IPS DF 6.9 (cell line): ENCODE results near the gene TMA7.
A peak's percentile ranks its signal among the peaks of the same experiment; 100 is the strongest.
"Not testable (repeated sequence)": the region's sequence is repeated elsewhere in the genome, so short reads cannot be mapped to it uniquely, and the experiment has no call there.

ENCODE experiments used
- DNase-seq: peaks from one replicate; pipeline ENCODE4 v3.0.0-alpha.2; 2013; ENCODE audit warnings: low read depth, low spot score
- H3K27ac ChIP-seq: one replicate; pipeline ENCODE4 v1.5.1; 2013; ENCODE audit warnings: low read length, control low read depth
- H3K27me3 ChIP-seq: 2 replicates; pipeline ENCODE4 v1.6.1; 2013; ENCODE audit warnings: mild to moderate bottlenecking, low read length; ENCODE audit not compliant: control insufficient read depth, insufficient read depth
- H3K36me3 ChIP-seq: 2 replicates; pipeline ENCODE4 v1.6.1; 2013; ENCODE audit warnings: low read length; ENCODE audit not compliant: control insufficient read depth, insufficient read depth
- H3K4me1 ChIP-seq: 2 replicates; pipeline ENCODE4 v1.6.1; 2013; ENCODE audit warnings: low read length; ENCODE audit not compliant: control insufficient read depth, insufficient read depth
- H3K4me3 ChIP-seq: 2 replicates; pipeline ENCODE4 v1.5.1; 2013; ENCODE audit warnings: mild to moderate bottlenecking, low read length
- H3K9me3 ChIP-seq: 2 replicates; pipeline ENCODE4 v1.6.1; 2013; ENCODE audit warnings: low read length, inconsistent platforms; ENCODE audit not compliant: control insufficient read depth, insufficient read depth
- WGBS: extraction: QIAGEN DNeasy Blood & Tissue Kit; methylation state at CpG from one replicate; pipeline ENCODE4 v1.1.7; 2013; ENCODE audit warnings: mixed read lengths, missing lambda C conversion rate; ENCODE audit not compliant: insufficient read length, insufficient coverage; 5-methylcytosine and 5-hydroxymethylcytosine counted together

The TMA7 gene

GRCh38 chr3:48460517-48460902 is 20.5 kb downstream of the TMA7 start:
- peaks cover 28% of the 10 kb centered on the region for H3K36me3 ChIP-seq
- H3K9me3 ChIP-seq: no peaks in the 10 kb centered on the region
- H3K4me3 ChIP-seq: no peak overlapping the region
- no peak for DNase-seq
- H3K27ac ChIP-seq: no peak overlapping the region
- no peaks in the 10 kb centered on the region for H3K27me3 ChIP-seq
- no peaks in the 10 kb centered on the region; the same call in 1 of the 2 replicates for H3K4me1 ChIP-seq
- no CpG with 5 or more reads among the region's 3 CpGs for WGBS

DNA sequence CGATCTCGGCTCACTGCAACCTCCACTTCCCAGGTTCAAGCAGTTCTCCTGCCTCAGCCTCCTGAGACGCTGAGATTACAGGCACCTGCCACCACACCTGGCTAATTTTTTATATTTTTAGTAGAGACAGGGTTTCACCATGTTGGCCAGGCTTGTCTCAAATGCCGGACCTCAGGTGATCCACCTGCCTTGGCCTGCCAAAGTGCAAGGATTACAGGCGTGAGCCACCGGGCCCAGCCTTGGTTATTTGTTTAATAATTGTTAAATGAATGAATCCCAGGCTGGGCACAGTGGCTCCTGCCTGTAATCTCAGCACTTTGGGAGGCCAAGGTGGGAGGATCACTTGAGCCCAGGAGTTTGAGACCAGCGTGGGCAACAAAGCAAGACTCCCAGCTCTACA is 21.7 kb downstream of the TMA7 start:
- not testable (repeated sequence) for H3K4me1 ChIP-seq, H3K4me3 ChIP-seq, DNase-seq, H3K9me3 ChIP-seq, H3K27me3 ChIP-seq, H3K27ac ChIP-seq
- WGBS: no CpG with 5 or more reads among the region's 7 CpGs
- H3K36me3 ChIP-seq: peaks cover 31% of the 10 kb centered on the region

DNA sequence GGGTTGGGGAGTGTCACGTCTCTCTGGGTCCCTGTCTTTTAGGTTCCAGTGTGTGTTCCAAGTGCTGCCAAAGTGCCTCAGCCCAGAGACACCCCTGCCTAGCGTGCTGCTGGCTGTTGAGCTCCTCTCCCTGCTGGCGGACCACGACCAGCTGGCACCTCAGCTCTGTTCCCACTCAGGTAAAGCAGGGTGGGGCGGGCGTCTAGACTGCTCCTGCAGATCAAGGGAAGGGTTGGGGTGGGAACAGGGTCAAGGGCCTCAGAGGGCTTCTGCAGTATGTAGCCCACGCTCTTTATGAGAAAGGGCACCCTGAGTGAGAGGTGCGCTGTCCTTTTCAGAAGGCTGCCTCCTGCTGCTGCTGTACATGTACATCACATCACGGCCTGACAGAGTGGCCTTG is 23.6 kb downstream of the TMA7 start:
- H3K36me3 ChIP-seq: peaks cover 41% of the 10 kb centered on the region
- H3K4me1 ChIP-seq: peaks cover 7% of the 10 kb centered on the region
- no peak overlapping the region for H3K4me3 ChIP-seq
- no peaks in the 10 kb centered on the region for H3K9me3 ChIP-seq
- WGBS: no CpG with 5 or more reads among the region's 9 CpGs
- no peak overlapping the region for H3K27ac ChIP-seq
- no peak for DNase-seq
- H3K27me3 ChIP-seq: no peaks in the 10 kb centered on the region

DNA sequence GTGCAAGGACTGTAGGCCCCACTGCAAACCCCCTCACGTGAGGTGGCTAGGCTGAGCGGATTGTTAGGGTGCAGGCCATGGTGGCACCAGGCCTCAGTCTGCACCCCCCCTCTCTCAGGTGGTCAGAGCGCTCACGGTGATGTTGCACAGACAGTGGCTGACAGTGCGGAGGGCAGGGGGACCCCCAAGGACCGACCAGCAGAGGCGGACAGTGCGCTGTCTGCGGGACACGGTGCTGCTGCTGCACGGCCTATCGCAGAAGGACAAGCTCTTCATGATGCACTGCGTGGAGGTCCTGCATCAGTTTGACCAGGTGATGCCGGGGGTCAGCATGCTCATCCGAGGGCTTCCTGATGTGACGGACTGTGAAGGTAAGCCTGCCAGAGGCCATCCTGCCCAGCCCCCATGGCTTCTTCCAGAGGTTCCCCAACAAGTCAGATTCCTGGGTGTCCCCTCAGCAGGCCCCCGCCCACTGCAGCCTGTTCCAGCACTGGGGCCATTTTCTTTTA is 24.7 kb downstream of the TMA7 start:
- no peaks in the 10 kb centered on the region for H3K9me3 ChIP-seq
- no peak for DNase-seq
- no peaks in the 10 kb centered on the region for H3K27me3 ChIP-seq
- H3K4me1 ChIP-seq: peaks cover 7% of the 10 kb centered on the region
- no peak overlapping the region for H3K27ac ChIP-seq
- peaks cover 40% of the 10 kb centered on the region for H3K36me3 ChIP-seq
- H3K4me3 ChIP-seq: no peak overlapping the region
- WGBS: no CpG with 5 or more reads among the region's 17 CpGs

DNA sequence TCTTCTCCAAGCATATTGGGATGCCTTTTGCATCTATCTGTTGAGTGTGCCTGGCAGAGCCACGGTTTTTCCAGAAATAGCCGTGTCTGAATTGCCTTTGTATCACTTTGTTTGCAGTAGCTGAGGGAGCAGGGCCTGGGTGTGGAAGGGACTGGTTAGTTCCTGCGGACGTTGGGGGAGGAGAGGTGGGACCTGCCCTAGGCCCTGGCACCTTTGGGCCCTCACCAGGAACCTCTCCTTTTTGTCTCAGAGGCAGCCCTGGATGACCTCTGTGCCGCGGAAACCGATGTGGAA is 25.1 kb downstream of the TMA7 start:
- Histone ChIP-seq H3K36me3 (peaks cover 37% of the 10 kb centered on the region), H3K27ac (no peak overlapping the region), H3K4me3 (no peak overlapping the region), H3K4me1 (peaks cover 7% of the 10 kb centered on the region), H3K9me3 (no peaks in the 10 kb centered on the region), H3K27me3 (no peaks in the 10 kb centered on the region)
- DNase-seq: no peak
- no CpG with 5 or more reads among the region's 7 CpGs for WGBS

DNA sequence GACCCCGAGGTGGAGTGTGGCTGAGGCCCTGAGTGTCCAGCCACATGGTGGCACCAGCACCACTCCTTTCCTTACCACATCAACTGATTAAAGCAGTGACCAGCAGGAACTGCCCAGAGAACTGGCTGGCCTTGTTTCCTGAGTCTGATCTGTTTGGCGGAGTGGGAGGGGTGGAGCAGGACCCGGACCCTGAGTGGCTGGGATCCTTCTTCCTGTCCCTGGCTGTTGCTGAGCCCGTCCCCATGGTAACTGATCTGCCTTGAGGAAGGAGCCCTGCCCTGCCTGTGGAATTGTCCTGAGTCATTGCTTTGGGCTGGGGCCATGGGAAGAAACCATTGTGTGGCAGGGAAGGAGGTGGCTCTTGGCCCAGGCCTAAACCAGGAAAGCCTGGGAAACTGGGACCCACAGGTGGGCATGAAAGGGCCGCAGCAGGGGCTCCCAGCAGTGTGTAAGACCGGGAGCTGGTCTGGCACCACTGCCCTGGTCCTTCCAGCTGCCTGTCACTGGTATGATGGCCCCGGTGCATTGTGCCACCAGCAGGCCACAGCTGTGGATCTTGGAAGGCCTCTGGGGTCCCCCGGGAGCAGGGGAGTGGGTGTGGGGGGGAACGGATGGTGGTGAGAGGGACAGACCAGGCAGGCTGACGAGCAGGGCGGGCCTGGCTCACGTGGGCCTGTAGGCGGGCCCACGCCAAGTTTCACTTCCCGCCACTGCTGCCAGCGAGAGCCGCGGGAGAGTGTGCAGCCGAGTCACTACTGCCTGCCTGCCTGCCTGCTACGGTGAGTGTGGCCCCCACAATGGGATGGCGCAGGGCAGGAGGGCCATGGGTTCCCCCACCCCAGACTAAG is 25.7 kb downstream of the TMA7 start:
- no peak overlapping the region for H3K4me3 ChIP-seq
- H3K27me3 ChIP-seq: no peaks in the 10 kb centered on the region
- H3K27ac ChIP-seq: no peak overlapping the region
- WGBS: no CpG with 5 or more reads among the region's 21 CpGs
- H3K36me3 ChIP-seq: peaks cover 31% of the 10 kb centered on the region
- peaks cover 7% of the 10 kb centered on the region for H3K4me1 ChIP-seq
- H3K9me3 ChIP-seq: no peaks in the 10 kb centered on the region
- DNase-seq: peak; percentile 95

DNA sequence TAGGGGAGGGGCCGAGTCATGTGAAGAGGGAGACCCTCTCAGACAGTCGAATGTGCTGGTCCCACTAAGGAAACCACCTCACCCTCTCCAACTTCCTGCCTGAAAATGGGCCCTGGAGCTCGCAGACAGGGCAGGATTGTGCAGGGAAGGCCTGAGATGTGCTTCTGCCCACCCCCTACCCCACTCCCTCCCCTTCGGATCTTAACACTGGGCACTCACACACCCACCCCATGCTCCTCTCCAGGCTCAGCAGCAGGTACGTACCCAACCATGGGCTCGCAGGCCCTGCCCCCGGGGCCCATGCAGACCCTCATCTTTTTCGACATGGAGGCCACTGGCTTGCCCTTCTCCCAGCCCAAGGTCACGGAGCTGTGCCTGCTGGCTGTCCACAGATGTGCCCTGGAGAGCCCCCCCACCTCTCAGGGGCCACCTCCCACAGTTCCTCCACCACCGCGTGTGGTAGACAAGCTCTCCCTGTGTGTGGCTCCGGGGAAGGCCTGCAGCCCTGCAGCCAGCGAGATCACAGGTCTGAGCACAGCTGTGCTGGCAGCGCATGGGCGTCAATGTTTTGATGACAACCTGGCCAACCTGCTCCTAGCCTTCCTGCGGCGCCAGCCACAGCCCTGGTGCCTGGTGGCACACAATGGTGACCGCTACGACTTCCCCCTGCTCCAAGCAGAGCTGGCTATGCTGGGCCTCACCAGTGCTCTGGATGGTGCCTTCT is 26.5 kb downstream of the TMA7 start:
- Histone ChIP-seq H3K4me3 (no peak overlapping the region), H3K27me3 (no peaks in the 10 kb centered on the region), H3K4me1 (peaks cover 7% of the 10 kb centered on the region), H3K36me3 (peaks cover 28% of the 10 kb centered on the region), H3K9me3 (no peaks in the 10 kb centered on the region), H3K27ac (no peak overlapping the region)
- no peak for DNase-seq
- WGBS: no CpG with 5 or more reads among the region's 19 CpGs

GRCh38 chr3:48467110-48467454 is 27.0 kb downstream of the TMA7 start:
- Histone ChIP-seq H3K4me1 (peaks cover 7% of the 10 kb centered on the region), H3K36me3 (peaks cover 28% of the 10 kb centered on the region), H3K27me3 (no peaks in the 10 kb centered on the region), H3K4me3 (no peak overlapping the region), H3K9me3 (no peaks in the 10 kb centered on the region), H3K27ac (no peak overlapping the region)
- no peak for DNase-seq
- no CpG with 5 or more reads among the region's 9 CpGs for WGBS

DNA sequence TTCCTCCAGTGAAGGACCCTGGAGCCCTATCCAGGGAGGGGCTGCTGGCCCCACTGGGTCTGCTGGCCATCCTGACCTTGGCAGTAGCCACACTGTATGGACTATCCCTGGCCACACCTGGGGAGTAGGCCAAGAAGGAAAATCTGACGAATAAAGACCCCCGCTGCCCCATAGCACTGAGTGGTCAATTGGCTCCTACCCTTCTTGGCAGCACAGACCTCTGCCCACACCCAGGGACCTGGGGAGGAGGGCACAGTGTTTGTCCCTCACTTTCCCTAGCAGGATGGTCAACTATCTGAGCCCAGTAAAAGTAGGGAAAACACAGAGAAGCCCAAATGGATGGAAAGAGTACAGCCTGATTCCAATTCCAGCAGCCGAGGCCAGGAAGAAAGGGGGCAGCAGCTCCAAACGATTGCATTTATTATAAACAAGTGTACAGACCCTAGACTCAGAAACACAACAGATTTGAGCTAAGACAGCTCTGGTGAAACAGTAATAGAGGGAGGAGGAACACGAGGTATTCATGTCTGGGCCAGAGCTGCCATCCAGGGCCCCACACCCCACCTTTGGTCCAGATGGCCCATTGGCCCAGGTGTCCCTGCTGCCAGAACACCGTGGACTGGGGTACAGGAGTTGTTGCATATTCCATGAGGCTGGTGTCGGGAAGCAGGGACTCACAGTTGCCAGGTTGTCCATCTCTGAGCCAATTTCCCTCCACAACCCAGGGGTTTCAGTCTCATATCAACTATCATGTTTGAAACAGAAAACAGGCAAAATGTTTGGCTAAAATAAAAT is 27.6 kb downstream of the TMA7 start:
- DNase-seq: no peak
- Histone ChIP-seq H3K27me3 (no peaks in the 10 kb centered on the region), H3K36me3 (peaks cover 28% of the 10 kb centered on the region), H3K27ac (no peak overlapping the region), H3K9me3 (no peaks in the 10 kb centered on the region), H3K4me1 (peaks cover 7% of the 10 kb centered on the region), H3K4me3 (no peak overlapping the region)
- no CpG with 5 or more reads among the region's 7 CpGs for WGBS

DNA sequence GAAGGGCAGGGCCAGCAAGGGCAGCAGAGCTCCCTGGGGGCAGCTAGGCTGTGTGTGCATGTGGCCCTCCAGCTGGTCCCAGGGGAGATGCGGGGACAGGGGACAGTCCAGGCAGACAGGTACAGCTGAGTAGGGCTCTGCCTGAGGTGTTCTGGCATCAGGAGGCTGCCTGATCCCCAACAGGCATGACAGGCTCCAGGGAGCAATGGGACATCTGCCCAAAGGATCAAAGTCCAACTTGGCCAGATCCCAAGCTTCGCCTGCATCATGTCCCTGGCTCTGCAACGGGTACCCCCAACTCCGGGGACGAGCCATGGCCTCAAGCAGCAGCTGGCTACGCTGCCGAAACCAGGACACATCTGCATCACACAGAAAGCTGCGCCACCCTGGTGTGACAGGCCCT is 28.3 kb downstream of the TMA7 start:
- no peak for DNase-seq
- peaks cover 28% of the 10 kb centered on the region for H3K36me3 ChIP-seq
- H3K27ac ChIP-seq: no peak overlapping the region
- no peak overlapping the region for H3K4me3 ChIP-seq
- H3K4me1 ChIP-seq: peaks cover 7% of the 10 kb centered on the region
- no peaks in the 10 kb centered on the region for H3K9me3 ChIP-seq
- H3K27me3 ChIP-seq: no peaks in the 10 kb centered on the region
- no CpG with 5 or more reads among the region's 8 CpGs for WGBS
